PFSK-1 (cell line): ENCODE data around the gene CHD6.

ENCODE experiments used
- POLR2AphosphoS5 ChIP-seq: IDR thresholded peaks from 2 replicates; pipeline ENCODE4 v1.6.1; 2012; ENCODE audit warnings: low read depth, mild to moderate bottlenecking, control low read depth, low read length, moderate library complexity
- REST ChIP-seq, 2 experiments: IDR thresholded peaks; 2 replicates each; pipeline versions ENCODE4 v1.6.1 to v1.8.0; 2011 to 2012; ENCODE audit warnings: low read depth in 2 of 2, low read length in 2 of 2, control low read depth in 1 of 2, inconsistent platforms in 1 of 2, mild to moderate bottlenecking in 1 of 2, moderate library complexity in 1 of 2; ENCODE audit not compliant: insufficient read depth in 1 of 2
- SIN3A ChIP-seq: IDR thresholded peaks from 2 replicates; pipeline ENCODE4 v1.6.1; 2012; ENCODE audit warnings: mild to moderate bottlenecking, low read length, moderate library complexity, borderline replicate concordance; ENCODE audit not compliant: insufficient read depth
- TAF1 ChIP-seq: IDR thresholded peaks from 2 replicates; pipeline ENCODE4 v1.6.1; 2012; ENCODE audit warnings: low read length, control low read depth, borderline replicate concordance; ENCODE audit not compliant: insufficient read depth

GRCh38 chr20:41364967-41365765, 253.0 kb downstream of the CHD6 start:
- TF ChIP-seq POLR2AphosphoS5, result no peak
- TF ChIP-seq SIN3A, result no peak
- no peak for TF ChIP-seq REST (IDR thresholded peaks at IDR 0.05; ENCODE audit: insufficient read depth in 1 of 2, low read depth in 2 of 2, low read length in 2 of 2)
- TF ChIP-seq TAF1, result no peak
